ENCODE measurements around the gene RAP1GAP2.

Gene RAP1GAP2

GRCh38 chr17:2995886-2996809 is 199.9 kb downstream of the RAP1GAP2 start:
- no peak for TF ChIP-seq CTCF (IDR thresholded peaks at IDR 0.05)

GRCh38 chr17:2996810-2997670 is 200.8 kb downstream of the RAP1GAP2 start:
- no peak for TF ChIP-seq CTCF (IDR thresholded peaks at IDR 0.05)

GRCh38 chr17:3002538-3003295 is 206.5 kb downstream of the RAP1GAP2 start:
- no peak for TF ChIP-seq CTCF (IDR thresholded peaks at IDR 0.05)

GRCh38 chr17:3003296-3004149 is 207.3 kb downstream of the RAP1GAP2 start:
- no peak for TF ChIP-seq CTCF (IDR thresholded peaks at IDR 0.05)

- no peak for TF ChIP-seq CTCF (IDR thresholded peaks at IDR 0.05)
Measured at GRCh38 chr17:3004150-3004801, 208.0 kb downstream of the RAP1GAP2 start.

GRCh38 chr17:3004925-3005324 is 208.7 kb downstream of the RAP1GAP2 start:
- TF ChIP-seq CTCF (IDR thresholded peaks at IDR 0.05) = no peak

All from LNCAP (cell line).